ENCODE results near the gene ACTMAP. TPM values are rescaled to one million over a fixed set of nuclear protein-coding genes. Genes with fewer than 3 reads are reported as not detected.
"Not testable (repeated sequence)": the region's sequence is repeated elsewhere in the genome, so short reads cannot be mapped to it uniquely, and the experiment has no call there.

Gene ACTMAP
- total RNA-seq, 1 donor from 2014 or later = 10.4 TPM

- no peaks in the 10 kb centered on the region for H3K27me3 Mint-ChIP-seq (ENCODE audit: low read depth)
Measured at GRCh38 chr19:40739030-40739839, 11.0 kb downstream of the ACTMAP start.

GRCh38 chr19:40737102-40737644 is 13.1 kb downstream of the ACTMAP start:
- DNase-seq (ENCODE audit: low spot score) = no peak
- H3K27me3 Mint-ChIP-seq (ENCODE audit: low read depth) = no peaks in the 10 kb centered on the region
- no peak overlapping the region for H3K27ac Mint-ChIP-seq (ENCODE audit: unreplicated experiment)
- no peaks in the 10 kb centered on the region for H3K4me1 Mint-ChIP-seq (ENCODE audit: low read depth)
- peaks cover 35% of the 10 kb centered on the region for H3K36me3 Mint-ChIP-seq (ENCODE audit: low read depth)
- TF ChIP-seq CTCF (IDR thresholded peaks at IDR 0.05) = no peak
- H3K4me3 Mint-ChIP-seq (ENCODE audit: unreplicated experiment) = no peak overlapping the region
- H3K9me3 Mint-ChIP-seq (ENCODE audit: low read depth) = no peaks in the 10 kb centered on the region

More at GRCh38 chr19:40739030-40739839, 11.0 kb downstream of the ACTMAP start:
- Mint-ChIP-seq H3K36me3 (ENCODE audit: low read depth) (peaks cover 20% of the 10 kb centered on the region), H3K9me3 (ENCODE audit: low read depth) (no peaks in the 10 kb centered on the region), H3K4me3 (ENCODE audit: unreplicated experiment) (no peak overlapping the region), H3K4me1 (ENCODE audit: low read depth) (no peaks in the 10 kb centered on the region), H3K27ac (ENCODE audit: unreplicated experiment) (no peak overlapping the region)
- TF ChIP-seq CTCF (IDR thresholded peaks at IDR 0.05) = no peak
- DNase-seq (ENCODE audit: low spot score) = no peak

- peaks cover 35% of the 10 kb centered on the region for H3K36me3 Mint-ChIP-seq (ENCODE audit: low read depth)
- no peaks in the 10 kb centered on the region for H3K9me3 Mint-ChIP-seq (ENCODE audit: low read depth)
- H3K4me3 Mint-ChIP-seq (ENCODE audit: unreplicated experiment) = no peak overlapping the region
- DNase-seq (ENCODE audit: low spot score) = no peak
- no peak overlapping the region for H3K27ac Mint-ChIP-seq (ENCODE audit: unreplicated experiment)
- H3K4me1 Mint-ChIP-seq (ENCODE audit: low read depth) = no peaks in the 10 kb centered on the region
- H3K27me3 Mint-ChIP-seq (ENCODE audit: low read depth) = no peaks in the 10 kb centered on the region
- no peak for TF ChIP-seq CTCF (IDR thresholded peaks at IDR 0.05)
Measured at GRCh38 chr19:40736661-40737060, 13.6 kb downstream of the ACTMAP start.

GRCh38 chr19:40735013-40735771 is 15.1 kb downstream of the ACTMAP start:
- no peak for TF ChIP-seq CTCF (IDR thresholded peaks at IDR 0.05)
- Mint-ChIP-seq H3K9me3 (ENCODE audit: low read depth) (no peaks in the 10 kb centered on the region), H3K27me3 (ENCODE audit: low read depth) (no peaks in the 10 kb centered on the region), H3K4me3 (ENCODE audit: unreplicated experiment) (no peak overlapping the region), H3K4me1 (ENCODE audit: low read depth) (no peaks in the 10 kb centered on the region), H3K27ac (ENCODE audit: unreplicated experiment) (no peak overlapping the region), H3K36me3 (ENCODE audit: low read depth) (peaks cover 45% of the 10 kb centered on the region)
- no peak for DNase-seq (ENCODE audit: low spot score)

GRCh38 chr19:40733149-40733548 is 17.1 kb downstream of the ACTMAP start:
- peaks cover 43% of the 10 kb centered on the region for H3K36me3 Mint-ChIP-seq (ENCODE audit: low read depth)
- no peak for DNase-seq (ENCODE audit: low spot score)
- H3K9me3 Mint-ChIP-seq (ENCODE audit: low read depth) = no peaks in the 10 kb centered on the region
- H3K27me3 Mint-ChIP-seq (ENCODE audit: low read depth) = no peaks in the 10 kb centered on the region
- H3K27ac Mint-ChIP-seq (ENCODE audit: unreplicated experiment) = no peak overlapping the region
- no peaks in the 10 kb centered on the region for H3K4me1 Mint-ChIP-seq (ENCODE audit: low read depth)
- TF ChIP-seq CTCF (IDR thresholded peaks at IDR 0.05) = no peak
- no peak overlapping the region for H3K4me3 Mint-ChIP-seq (ENCODE audit: unreplicated experiment)

- not testable (repeated sequence) for H3K4me1 Mint-ChIP-seq (ENCODE audit: low read depth); H3K4me3 Mint-ChIP-seq (ENCODE audit: unreplicated experiment); DNase-seq (ENCODE audit: low spot score); H3K9me3 Mint-ChIP-seq (ENCODE audit: low read depth); H3K27ac Mint-ChIP-seq (ENCODE audit: unreplicated experiment); H3K27me3 Mint-ChIP-seq (ENCODE audit: low read depth)
- peaks cover 43% of the 10 kb centered on the region for H3K36me3 Mint-ChIP-seq (ENCODE audit: low read depth)
Measured at GRCh38 chr19:40732304-40732703, 18.0 kb downstream of the ACTMAP start.

- H3K27me3 Mint-ChIP-seq (ENCODE audit: low read depth); H3K27ac Mint-ChIP-seq (ENCODE audit: unreplicated experiment); DNase-seq (ENCODE audit: low spot score); H3K4me3 Mint-ChIP-seq (ENCODE audit: unreplicated experiment); H3K4me1 Mint-ChIP-seq (ENCODE audit: low read depth); H3K9me3 Mint-ChIP-seq (ENCODE audit: low read depth): not testable (repeated sequence)
- peaks cover 38% of the 10 kb centered on the region for H3K36me3 Mint-ChIP-seq (ENCODE audit: low read depth)
Measured at GRCh38 chr19:40730065-40730464, 20.2 kb downstream of the ACTMAP start.

Measured in chondrocyte (in vitro differentiated cells).